ENCODE results near the gene PDIK1L.
"Not testable (repeated sequence)": the region's sequence is repeated elsewhere in the genome, so short reads cannot be mapped to it uniquely, and the experiment has no call there.

PDIK1L gene

GRCh38 chr1:26090893-26091292, 20.7 kb upstream of the PDIK1L start:
- peaks cover 23% of the 10 kb centered on the region for H3K4me1 ChIP-seq (ENCODE audit: control insufficient read depth, insufficient read depth, low read length)
- H3K9ac ChIP-seq (ENCODE audit: low read depth, low read length), result no peak overlapping the region
- peaks cover 9% of the 10 kb centered on the region for H3K27me3 ChIP-seq (ENCODE audit: control insufficient read depth, insufficient read depth, low read length)
- no peak overlapping the region for H3K27ac ChIP-seq (ENCODE audit: low read depth, low read length)
- no peaks in the 10 kb centered on the region for H3K36me3 ChIP-seq (ENCODE audit: control insufficient read depth, insufficient read depth, low read length)
- H3K9me3 ChIP-seq (ENCODE audit: control insufficient read depth, insufficient read depth, low read length), result no peaks in the 10 kb centered on the region
- H3K4me3 ChIP-seq (ENCODE audit: low read depth, low read length), result no peak overlapping the region

DNA sequence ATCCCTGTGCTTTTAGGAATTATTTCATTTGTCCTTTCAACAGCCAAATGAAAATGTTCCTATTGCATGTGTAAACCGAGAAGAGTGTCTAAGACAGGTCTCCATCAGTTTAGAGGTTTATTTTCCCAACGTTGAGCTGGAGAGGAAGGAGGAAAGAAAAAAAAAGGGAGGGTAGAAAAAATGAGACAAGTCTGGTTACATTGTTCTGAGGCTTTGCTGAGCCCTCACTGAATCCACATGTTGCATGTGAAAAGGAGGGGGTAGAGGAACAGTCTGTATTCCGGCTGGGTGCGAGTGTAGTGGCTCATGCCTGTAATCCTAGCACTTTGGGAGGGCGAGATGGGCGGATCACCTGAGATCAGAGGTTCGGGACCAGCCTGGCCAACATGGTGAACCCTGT, 19.2 kb upstream of the PDIK1L start:
- Histone ChIP-seq H3K4me3 (ENCODE audit: low read depth, low read length) (no peak overlapping the region), H3K9ac (ENCODE audit: low read depth, low read length) (no peak overlapping the region), H3K36me3 (ENCODE audit: control insufficient read depth, insufficient read depth, low read length) (no peaks in the 10 kb centered on the region), H3K27me3 (ENCODE audit: control insufficient read depth, insufficient read depth, low read length) (peaks cover 9% of the 10 kb centered on the region), H3K27ac (ENCODE audit: low read depth, low read length) (no peak overlapping the region), H3K4me1 (ENCODE audit: control insufficient read depth, insufficient read depth, low read length) (peaks cover 23% of the 10 kb centered on the region), H3K9me3 (ENCODE audit: control insufficient read depth, insufficient read depth, low read length) (no peaks in the 10 kb centered on the region)

- peaks cover 23% of the 10 kb centered on the region for H3K4me1 ChIP-seq (ENCODE audit: control insufficient read depth, insufficient read depth, low read length)
- H3K9me3 ChIP-seq (ENCODE audit: control insufficient read depth, insufficient read depth, low read length); H3K4me3 ChIP-seq (ENCODE audit: low read depth, low read length); H3K27me3 ChIP-seq (ENCODE audit: control insufficient read depth, insufficient read depth, low read length); H3K36me3 ChIP-seq (ENCODE audit: control insufficient read depth, insufficient read depth, low read length); H3K9ac ChIP-seq (ENCODE audit: low read depth, low read length): not testable (repeated sequence)
- H3K27ac ChIP-seq (ENCODE audit: low read depth, low read length), result peak overlapping the region; percentile 59
These were observed 18.1 kb upstream of the PDIK1L start for GRCh38 chr1:26093569-26093968.

- Histone ChIP-seq H3K4me3 (ENCODE audit: low read depth, low read length) (no peak overlapping the region), H3K9me3 (ENCODE audit: control insufficient read depth, insufficient read depth, low read length) (no peaks in the 10 kb centered on the region), H3K4me1 (ENCODE audit: control insufficient read depth, insufficient read depth, low read length) (peaks cover 23% of the 10 kb centered on the region), H3K9ac (ENCODE audit: low read depth, low read length) (no peak overlapping the region), H3K27me3 (ENCODE audit: control insufficient read depth, insufficient read depth, low read length) (peaks cover 9% of the 10 kb centered on the region), H3K27ac (ENCODE audit: low read depth, low read length) (peak overlapping the region; percentile 59), H3K36me3 (ENCODE audit: control insufficient read depth, insufficient read depth, low read length) (no peaks in the 10 kb centered on the region)
These were observed 17.5 kb upstream of the PDIK1L start for GRCh38 chr1:26094076-26094669.

GRCh38 chr1:26094677-26095383, 16.8 kb upstream of the PDIK1L start:
- no peak overlapping the region for H3K9ac ChIP-seq (ENCODE audit: low read depth, low read length)
- no peak overlapping the region for H3K4me3 ChIP-seq (ENCODE audit: low read depth, low read length)

GRCh38 chr1:26096471-26096870, 15.2 kb upstream of the PDIK1L start:
- Histone ChIP-seq H3K27me3 (ENCODE audit: control insufficient read depth, insufficient read depth, low read length) (peaks cover 9% of the 10 kb centered on the region), H3K27ac (ENCODE audit: low read depth, low read length) (no peak overlapping the region), H3K36me3 (ENCODE audit: control insufficient read depth, insufficient read depth, low read length) (no peaks in the 10 kb centered on the region), H3K4me1 (ENCODE audit: control insufficient read depth, insufficient read depth, low read length) (peaks cover 23% of the 10 kb centered on the region), H3K9me3 (ENCODE audit: control insufficient read depth, insufficient read depth, low read length) (no peaks in the 10 kb centered on the region), H3K9ac (ENCODE audit: low read depth, low read length) (no peak overlapping the region), H3K4me3 (ENCODE audit: low read depth, low read length) (no peak overlapping the region)

More at GRCh38 chr1:26094677-26095383, 16.8 kb upstream of the PDIK1L start:
- peaks cover 23% of the 10 kb centered on the region for H3K4me1 ChIP-seq (ENCODE audit: control insufficient read depth, insufficient read depth, low read length)
- no peaks in the 10 kb centered on the region for H3K36me3 ChIP-seq (ENCODE audit: control insufficient read depth, insufficient read depth, low read length)
- peak overlapping the region; percentile 59 for H3K27ac ChIP-seq (ENCODE audit: low read depth, low read length)
- no peaks in the 10 kb centered on the region for H3K9me3 ChIP-seq (ENCODE audit: control insufficient read depth, insufficient read depth, low read length)
- peaks cover 9% of the 10 kb centered on the region for H3K27me3 ChIP-seq (ENCODE audit: control insufficient read depth, insufficient read depth, low read length)

DNA sequence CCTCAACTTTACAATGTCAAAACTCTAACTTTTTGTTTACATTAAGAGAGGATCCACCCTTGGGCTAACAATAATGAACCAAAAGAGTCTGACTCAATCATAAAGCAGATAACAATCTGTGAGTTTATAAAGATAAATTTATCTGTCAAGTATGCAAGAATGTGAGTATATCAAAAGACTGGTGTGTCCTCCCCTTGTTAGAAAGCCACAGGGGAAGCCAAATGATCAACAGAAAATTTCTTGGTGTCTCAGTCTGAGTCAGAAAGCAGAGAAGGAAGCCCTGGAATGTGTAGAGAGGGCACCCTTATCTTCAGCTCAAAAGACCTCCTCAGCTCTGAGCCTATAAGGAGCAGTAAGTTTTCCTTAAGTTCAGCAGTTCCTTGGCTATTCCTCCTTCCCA, 13.9 kb upstream of the PDIK1L start:
- H3K4me3 ChIP-seq (ENCODE audit: low read depth, low read length), result no peak overlapping the region
- H3K9ac ChIP-seq (ENCODE audit: low read depth, low read length), result no peak overlapping the region
- no peaks in the 10 kb centered on the region for H3K9me3 ChIP-seq (ENCODE audit: control insufficient read depth, insufficient read depth, low read length)
- H3K36me3 ChIP-seq (ENCODE audit: control insufficient read depth, insufficient read depth, low read length), result no peaks in the 10 kb centered on the region
- peaks cover 23% of the 10 kb centered on the region for H3K4me1 ChIP-seq (ENCODE audit: control insufficient read depth, insufficient read depth, low read length)
- H3K27me3 ChIP-seq (ENCODE audit: control insufficient read depth, insufficient read depth, low read length), result peaks cover 9% of the 10 kb centered on the region
- H3K27ac ChIP-seq (ENCODE audit: low read depth, low read length), result no peak overlapping the region

- peaks cover 8% of the 10 kb centered on the region for H3K27me3 ChIP-seq (ENCODE audit: control insufficient read depth, insufficient read depth, low read length)
- no peaks in the 10 kb centered on the region for H3K9me3 ChIP-seq (ENCODE audit: control insufficient read depth, insufficient read depth, low read length)
- peaks cover 18% of the 10 kb centered on the region for H3K4me1 ChIP-seq (ENCODE audit: control insufficient read depth, insufficient read depth, low read length)
- no peak overlapping the region for H3K4me3 ChIP-seq (ENCODE audit: low read depth, low read length)
- no peak overlapping the region for H3K27ac ChIP-seq (ENCODE audit: low read depth, low read length)
- H3K36me3 ChIP-seq (ENCODE audit: control insufficient read depth, insufficient read depth, low read length), result no peaks in the 10 kb centered on the region
- H3K9ac ChIP-seq (ENCODE audit: low read depth, low read length), result no peak overlapping the region
These were observed 13.0 kb upstream of the PDIK1L start for GRCh38 chr1:26098602-26099001.

- H3K4me1 ChIP-seq (ENCODE audit: control insufficient read depth, insufficient read depth, low read length), result peaks cover 6% of the 10 kb centered on the region
- H3K9me3 ChIP-seq (ENCODE audit: control insufficient read depth, insufficient read depth, low read length), result no peaks in the 10 kb centered on the region
- H3K36me3 ChIP-seq (ENCODE audit: control insufficient read depth, insufficient read depth, low read length), result no peaks in the 10 kb centered on the region
- no peak overlapping the region for H3K4me3 ChIP-seq (ENCODE audit: low read depth, low read length)
- H3K9ac ChIP-seq (ENCODE audit: low read depth, low read length), result no peak overlapping the region
- no peak overlapping the region for H3K27ac ChIP-seq (ENCODE audit: low read depth, low read length)
- no peaks in the 10 kb centered on the region for H3K27me3 ChIP-seq (ENCODE audit: control insufficient read depth, insufficient read depth, low read length)
These were observed 11.8 kb upstream of the PDIK1L start for GRCh38 chr1:26099780-26100179.

GRCh38 chr1:26100204-26100603, 11.4 kb upstream of the PDIK1L start:
- not testable (repeated sequence) for H3K4me3 ChIP-seq (ENCODE audit: low read depth, low read length); H3K27ac ChIP-seq (ENCODE audit: low read depth, low read length); H3K9me3 ChIP-seq (ENCODE audit: control insufficient read depth, insufficient read depth, low read length); H3K36me3 ChIP-seq (ENCODE audit: control insufficient read depth, insufficient read depth, low read length); H3K4me1 ChIP-seq (ENCODE audit: control insufficient read depth, insufficient read depth, low read length); H3K9ac ChIP-seq (ENCODE audit: low read depth, low read length); H3K27me3 ChIP-seq (ENCODE audit: control insufficient read depth, insufficient read depth, low read length)

DNA sequence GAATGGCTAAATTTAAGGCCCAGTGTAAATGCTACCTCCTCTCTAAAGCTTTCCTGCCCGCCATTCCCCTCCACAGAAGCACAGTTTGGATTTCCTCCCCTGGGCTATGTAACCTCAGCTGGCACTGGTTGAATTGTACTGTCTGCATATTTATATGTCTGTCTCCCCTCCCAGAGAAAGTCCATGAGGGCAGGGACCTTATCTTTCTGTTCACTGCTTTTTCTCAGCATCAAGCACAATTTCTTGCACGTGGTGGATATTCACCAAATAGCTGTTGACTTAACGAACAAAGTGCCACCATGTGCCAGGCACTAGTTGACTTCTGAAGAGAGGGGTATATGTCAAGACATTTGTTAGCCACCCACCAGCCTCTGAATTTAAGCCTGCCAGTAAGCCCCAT, 9.5 kb upstream of the PDIK1L start:
- H3K27me3 ChIP-seq (ENCODE audit: control insufficient read depth, insufficient read depth, low read length), result no peaks in the 10 kb centered on the region
- H3K4me1 ChIP-seq (ENCODE audit: control insufficient read depth, insufficient read depth, low read length), result no peaks in the 10 kb centered on the region
- no peaks in the 10 kb centered on the region for H3K36me3 ChIP-seq (ENCODE audit: control insufficient read depth, insufficient read depth, low read length)
- no peak overlapping the region for H3K4me3 ChIP-seq (ENCODE audit: low read depth, low read length)
- H3K9ac ChIP-seq (ENCODE audit: low read depth, low read length), result no peak overlapping the region
- H3K9me3 ChIP-seq (ENCODE audit: control insufficient read depth, insufficient read depth, low read length), result no peaks in the 10 kb centered on the region
- no peak overlapping the region for H3K27ac ChIP-seq (ENCODE audit: low read depth, low read length)

Data from HUES48 (cell line).